Tibial nerve (tissue), 4 donors: ENCODE measurements around the gene AFAP1. TPM values are rescaled to one million over a fixed set of nuclear protein-coding genes. Genes with fewer than 3 reads are reported as not detected.

Source experiments
- DNase-seq, 2 donors: peaks; one replicate each; pipeline ENCODE4 v3.0.0-alpha.2; 2019; ENCODE audit warnings: low spot score in 2 of 2
- H3K27ac ChIP-seq, 4 donors: fragments of 200-600 bp; sonication (generic) in 3 of 4; one replicate each; pipeline ENCODE4 v1.5.1; 2017 to 2019; ENCODE audit warnings: mild to moderate bottlenecking in 1 of 4
- H3K27me3 ChIP-seq, 2 donors: fragments of 200-600 bp; sonication (generic) in 1 of 2; one replicate each; pipeline versions ENCODE4 v1.5.1 to v1.6.0; 2017 to 2019
- H3K36me3 ChIP-seq, 3 donors: fragments of 200-600 bp; sonication (generic); one replicate each; pipeline ENCODE4 v1.5.1; 2018 to 2019
- H3K4me1 ChIP-seq, 4 donors: fragments of 200-600 bp; sonication (generic) in 3 of 4; one replicate each; pipeline ENCODE4 v1.5.1; 2017 to 2019
- H3K4me3 ChIP-seq, 4 donors: fragments of 200-600 bp; sonication (generic) in 3 of 4; one replicate each; pipeline ENCODE4 v1.5.1; 2017 to 2019; ENCODE audit warnings: mild to moderate bottlenecking in 1 of 4, moderate library complexity in 1 of 4
- H3K9me3 ChIP-seq, 4 donors: fragments of 200-600 bp; sonication (generic) in 3 of 4; one replicate each; pipeline ENCODE4 v1.5.1; 2017 to 2019
- CTCF ChIP-seq, 5 experiments: fragments of 200-600 bp in 3 of 5; fragments of 450-650 bp in 2 of 5; sonication (generic) in 3 of 5; IDR thresholded peaks; one replicate each; pipeline ENCODE4 v1.5.1; 2016 to 2019; ENCODE audit warnings: antibody characterized with exemption in 5 of 5, mild to moderate bottlenecking in 3 of 5, moderate library complexity in 2 of 5
- EP300 ChIP-seq, 2 donors: sonication (generic); formaldehyde crosslinking; IDR thresholded peaks; one replicate each; pipeline ENCODE4 v1.6.1; 2017; ENCODE audit warnings: antibody characterized with exemption in 2 of 2, mild to moderate bottlenecking in 1 of 2
- POLR2A ChIP-seq, 2 donors: fragments of 450-650 bp; IDR thresholded peaks; one replicate each; pipeline ENCODE4 v1.6.1; 2017; ENCODE audit warnings: antibody characterized with exemption in 2 of 2, mild to moderate bottlenecking in 2 of 2, moderate library complexity in 2 of 2
- WGBS, 2 donors: methylation state at CpG; one replicate each; pipeline ENCODE4 v1.1.5; 2018; 5-methylcytosine and 5-hydroxymethylcytosine counted together
- total RNA-seq, 4 donors: library from RNA; depleted of rRNA; stranded (reverse); fragments of >200 nt; gene quantifications; one replicate each; pipeline ENCODE4 v1.1.0, GENCODE V29; 2016

Gene AFAP1
- total RNA-seq, 4 donors from 2014 or later: 23.2 to 34.9 (median 32.1) TPM

GRCh38 chr4:7964890-7965662 is 25.4 kb upstream of the AFAP1 start:
- peak; percentile 23 to 63 for DNase-seq
- WGBS, 2 donors: 71 to 88% methylated on average over 21 of the region's 23 CpGs
- Histone ChIP-seq H3K4me3 (no peak overlapping the region), H3K27me3 (no peaks in the 10 kb centered on the region), H3K27ac (peak overlapping the region in 1 of 4 donors; percentile 46), H3K4me1 (peaks cover 0 to 51% (median 14%) of the 10 kb centered on the region in 4 donors), H3K36me3 (no peaks in the 10 kb centered on the region), H3K9me3 (no peaks in the 10 kb centered on the region)
- TF ChIP-seq POLR2A (IDR thresholded peaks at IDR 0.05) (no peak), EP300 (IDR thresholded peaks at IDR 0.05) (peak in 1 of 2 donors; percentile 37)

- H3K4me3 ChIP-seq: no peak overlapping the region
- TF ChIP-seq POLR2A (IDR thresholded peaks at IDR 0.05): no peak
- no peak for TF ChIP-seq EP300 (IDR thresholded peaks at IDR 0.05)
- no peak for TF ChIP-seq CTCF (IDR thresholded peaks at IDR 0.05)
- no peaks in the 10 kb centered on the region for H3K9me3 ChIP-seq
- H3K4me1 ChIP-seq: peaks cover 0 to 47% (median 13%) of the 10 kb centered on the region in 4 donors
- 75 to 83% methylated on average over 5 of the region's 5 CpGs for WGBS, 2 donors
- no peaks in the 10 kb centered on the region for H3K36me3 ChIP-seq
- H3K27me3 ChIP-seq: no peaks in the 10 kb centered on the region
- peak overlapping the region in 1 of 4 donors; percentile 46 for H3K27ac ChIP-seq
- no peak for DNase-seq
Observed at GRCh38 chr4:7964459-7964858, 24.8 kb upstream of the AFAP1 start.

- no peak overlapping the region for H3K4me3 ChIP-seq
- H3K9me3 ChIP-seq: no peaks in the 10 kb centered on the region
- no peaks in the 10 kb centered on the region for H3K36me3 ChIP-seq
- H3K27ac ChIP-seq: no peak overlapping the region
- WGBS, 2 donors: 90 to 93% methylated on average over 12 of the region's 12 CpGs
- H3K27me3 ChIP-seq: no peaks in the 10 kb centered on the region
- DNase-seq: no peak
- H3K4me1 ChIP-seq: peaks cover 0 to 39% (median 13%) of the 10 kb centered on the region in 4 donors
- no peak for TF ChIP-seq CTCF (IDR thresholded peaks at IDR 0.05)
- no peak for TF ChIP-seq POLR2A (IDR thresholded peaks at IDR 0.05)
- no peak for TF ChIP-seq EP300 (IDR thresholded peaks at IDR 0.05)
Observed at GRCh38 chr4:7963691-7964090, 24.0 kb upstream of the AFAP1 start.

GRCh38 chr4:7962609-7963508 is 23.2 kb upstream of the AFAP1 start:
- no peaks in the 10 kb centered on the region for H3K27me3 ChIP-seq
- H3K4me3 ChIP-seq: no peak overlapping the region
- no peak overlapping the region for H3K27ac ChIP-seq
- TF ChIP-seq EP300 (IDR thresholded peaks at IDR 0.05): no peak
- TF ChIP-seq CTCF (IDR thresholded peaks at IDR 0.05): no peak
- no peak for TF ChIP-seq POLR2A (IDR thresholded peaks at IDR 0.05)
- WGBS, 2 donors: 71 to 76% methylated on average over 17 of the region's 17 CpGs
- H3K9me3 ChIP-seq: no peaks in the 10 kb centered on the region
- DNase-seq: no peak
- H3K36me3 ChIP-seq: no peaks in the 10 kb centered on the region
- H3K4me1 ChIP-seq: peaks cover 0 to 33% (median 13%) of the 10 kb centered on the region in 4 donors

GRCh38 chr4:7960790-7961655 is 21.4 kb upstream of the AFAP1 start:
- H3K4me1 ChIP-seq: peaks cover 0 to 37% (median 9%) of the 10 kb centered on the region in 4 donors
- no peaks in the 10 kb centered on the region for H3K36me3 ChIP-seq
- no peak for DNase-seq
- peak overlapping the region in 2 of 4 donors; percentile 32 to 58 for H3K27ac ChIP-seq
- H3K27me3 ChIP-seq: no peaks in the 10 kb centered on the region
- peak in 1 of 2 donors; percentile 20 for TF ChIP-seq EP300 (IDR thresholded peaks at IDR 0.05)
- no peak for TF ChIP-seq CTCF (IDR thresholded peaks at IDR 0.05)
- WGBS, 2 donors: 44 to 53% methylated on average over 19 of the region's 19 CpGs
- H3K4me3 ChIP-seq: no peak overlapping the region
- H3K9me3 ChIP-seq: no peaks in the 10 kb centered on the region
